Trophoblast cell (in vitro differentiated cells and primary cell): ENCODE results near the gene FHDC1.

Experiments used
- DNase-seq, 2 donors: peaks; one replicate each; pipeline ENCODE4 v3.0.0-alpha.2; 2016
- H2AFZ ChIP-seq: 2 replicates; pipeline ENCODE4 v1.6.1; 2013; ENCODE audit warnings: low read length, moderate library complexity, mild to moderate bottlenecking; ENCODE audit not compliant: insufficient read depth, poor library complexity
- H2AK5ac ChIP-seq: 2 replicates; pipeline ENCODE4 v1.6.1; 2013; ENCODE audit warnings: mild to moderate bottlenecking, low read length
- H2BK120ac ChIP-seq: 2 replicates; pipeline ENCODE4 v1.6.1; 2013; ENCODE audit warnings: low read length, mild to moderate bottlenecking, moderate library complexity; ENCODE audit not compliant: insufficient read depth, poor library complexity
- H2BK12ac ChIP-seq: 2 replicates; pipeline ENCODE4 v1.6.1; 2013; ENCODE audit warnings: mild to moderate bottlenecking, low read length, moderate library complexity
- H2BK5ac ChIP-seq: 2 replicates; pipeline ENCODE4 v1.6.1; 2013; ENCODE audit warnings: low read length, low read depth, moderate library complexity, mild to moderate bottlenecking; ENCODE audit not compliant: poor library complexity
- H3K14ac ChIP-seq: 2 replicates; pipeline ENCODE4 v1.6.1; 2013; ENCODE audit warnings: mild to moderate bottlenecking, low read length
- H3K18ac ChIP-seq: 2 replicates; pipeline ENCODE4 v1.6.1; 2013; ENCODE audit warnings: mild to moderate bottlenecking, low read length
- H3K23ac ChIP-seq: 2 replicates; pipeline ENCODE4 v1.6.1; 2013; ENCODE audit warnings: low read length
- H3K27ac ChIP-seq: 2 replicates; pipeline ENCODE4 v1.5.1; 2013; ENCODE audit warnings: low read depth, mild to moderate bottlenecking, inconsistent platforms, low read length, moderate library complexity
- H3K27me3 ChIP-seq: 2 replicates; pipeline ENCODE4 v1.6.1; 2013; ENCODE audit warnings: inconsistent platforms, mild to moderate bottlenecking, low read length, moderate library complexity; ENCODE audit not compliant: insufficient read depth
- H3K36me3 ChIP-seq, 2 experiments: 1 replicate in 1 of 2; 2 replicates in 1 of 2; pipeline ENCODE4 v1.6.1; 2013; ENCODE audit warnings: low read length in 2 of 2, mild to moderate bottlenecking in 2 of 2, moderate library complexity in 1 of 2; ENCODE audit not compliant: insufficient read depth in 2 of 2, control insufficient read depth in 1 of 2
- H3K4ac ChIP-seq: 2 replicates; pipeline ENCODE4 v1.6.1; 2013; ENCODE audit warnings: low read depth, mild to moderate bottlenecking, low read length, moderate library complexity
- H3K4me1 ChIP-seq, 2 experiments: 1 replicate in 1 of 2; 2 replicates in 1 of 2; pipeline ENCODE4 v1.6.1; 2013; ENCODE audit warnings: low read length in 2 of 2, mild to moderate bottlenecking in 2 of 2, moderate library complexity in 1 of 2; ENCODE audit not compliant: insufficient read depth in 2 of 2, control insufficient read depth in 1 of 2
- H3K4me2 ChIP-seq: 2 replicates; pipeline ENCODE4 v1.6.1; 2013; ENCODE audit warnings: inconsistent platforms, mild to moderate bottlenecking, low read length, moderate library complexity
- H3K4me3 ChIP-seq: 2 replicates; pipeline ENCODE4 v1.5.1; 2013; ENCODE audit warnings: mild to moderate bottlenecking, low read depth, low read length, inconsistent platforms
- H3K79me1 ChIP-seq: one replicate; pipeline ENCODE4 v1.6.1; 2013; ENCODE audit warnings: low read length
- H3K79me2 ChIP-seq: 2 replicates; pipeline ENCODE4 v1.6.1; 2013; ENCODE audit warnings: low read length, mild to moderate bottlenecking; ENCODE audit not compliant: control insufficient read depth, insufficient read depth, poor library complexity
- H3K9ac ChIP-seq: 2 replicates; pipeline ENCODE4 v1.6.1; 2013; ENCODE audit warnings: mild to moderate bottlenecking, low read length
- H3K9me3 ChIP-seq: 2 replicates; pipeline ENCODE4 v1.6.1; 2013; ENCODE audit warnings: low read depth, mild to moderate bottlenecking, control low read depth, inconsistent platforms, low read length; ENCODE audit not compliant: insufficient read depth
- H4K12ac ChIP-seq: 2 replicates; pipeline ENCODE4 v1.6.1; 2013; ENCODE audit warnings: low read depth, mild to moderate bottlenecking, low read length, moderate library complexity
- H4K8ac ChIP-seq: 2 replicates; pipeline ENCODE4 v1.6.1; 2013; ENCODE audit warnings: low read depth, mild to moderate bottlenecking, low read length, moderate library complexity
- H4K91ac ChIP-seq: one replicate; pipeline ENCODE4 v1.6.1; 2013; ENCODE audit warnings: low read depth, mild to moderate bottlenecking, low read length, moderate library complexity
- WGBS: extraction: QIAGEN DNeasy Blood & Tissue Kit; methylation state at CpG from one replicate; pipeline ENCODE4 v1.1.7; 2013; ENCODE audit warnings: missing lambda C conversion rate; ENCODE audit not compliant: insufficient read length, insufficient coverage; ENCODE audit errors: extremely low coverage; 5-methylcytosine and 5-hydroxymethylcytosine counted together

FHDC1 gene

GRCh38 chr4:152942346-152942745, 6.2 kb downstream of the FHDC1 start:
- Histone ChIP-seq H4K8ac (no peak overlapping the region), H2BK120ac (no peak overlapping the region), H3K9ac (no peak overlapping the region), H3K23ac (no peak overlapping the region), H3K4ac (no peak overlapping the region), H3K9me3 (no peaks in the 10 kb centered on the region), H3K79me2 (peaks cover 9% of the 10 kb centered on the region), H3K4me2 (no peak overlapping the region), H2BK12ac (no peak overlapping the region), H2BK5ac (no peak overlapping the region), H3K18ac (no peak overlapping the region), H4K12ac (no peak overlapping the region), H4K91ac (no peak overlapping the region), H3K27me3 (no peaks in the 10 kb centered on the region), H2AFZ (no peak overlapping the region), H3K79me1 (peaks cover 14% of the 10 kb centered on the region), H3K27ac (no peak overlapping the region), H3K4me3 (no peak overlapping the region), H3K14ac (no peak overlapping the region), H3K4me1 (peaks cover 0 to 4% of the 10 kb centered on the region in 2 experiments), H3K36me3 (peaks cover 0 to 5% of the 10 kb centered on the region in 2 experiments), H2AK5ac (no peak overlapping the region)
- DNase-seq, result no peak
- no CpG with 5 or more reads among the region's 2 CpGs for WGBS

DNA sequence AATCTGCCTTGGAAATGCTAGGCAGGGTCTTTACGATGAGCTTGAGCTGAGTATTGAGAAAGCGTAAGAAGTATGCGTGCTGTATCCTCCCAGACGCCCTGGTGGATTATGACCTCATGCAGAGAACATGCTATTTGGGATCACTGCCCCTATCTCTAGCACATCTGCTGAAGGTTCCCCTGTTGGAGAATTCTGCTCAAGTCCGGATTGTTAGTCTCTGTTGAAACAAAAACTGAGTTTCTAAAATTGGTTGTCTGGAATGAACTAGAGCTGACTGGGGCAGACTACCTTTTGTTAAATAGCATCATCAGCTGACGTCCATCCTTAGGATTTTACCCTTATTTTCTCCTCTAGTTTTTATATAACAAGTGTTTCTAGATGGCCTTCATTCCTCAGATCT, 7.5 kb downstream of the FHDC1 start:
- H3K9ac ChIP-seq, result no peak overlapping the region
- no peak overlapping the region for H2AK5ac ChIP-seq
- H2BK12ac ChIP-seq, result no peak overlapping the region
- peak overlapping the region; percentile 73 for H3K27ac ChIP-seq
- peaks cover 0 to 4% of the 10 kb centered on the region in 2 experiments for H3K4me1 ChIP-seq
- H4K91ac ChIP-seq, result no peak overlapping the region
- H3K27me3 ChIP-seq, result no peaks in the 10 kb centered on the region
- H2BK5ac ChIP-seq, result no peak overlapping the region
- peaks cover 5% of the 10 kb centered on the region for H3K79me2 ChIP-seq
- no CpG with 5 or more reads among the region's 6 CpGs for WGBS
- no peak overlapping the region for H3K4me3 ChIP-seq
- H2AFZ ChIP-seq, result no peak overlapping the region
- H3K9me3 ChIP-seq, result no peaks in the 10 kb centered on the region
- no peak overlapping the region for H4K8ac ChIP-seq
- peak overlapping the region; percentile 4 for H3K4me2 ChIP-seq
- no peak overlapping the region for H3K23ac ChIP-seq
- H3K4ac ChIP-seq, result no peak overlapping the region
- no peak overlapping the region for H3K14ac ChIP-seq
- H3K18ac ChIP-seq, result no peak overlapping the region
- H3K36me3 ChIP-seq, result peaks cover 0 to 5% of the 10 kb centered on the region in 2 experiments
- DNase-seq, result peak; percentile 91 to 97
- H4K12ac ChIP-seq, result no peak overlapping the region
- peaks cover 5% of the 10 kb centered on the region for H3K79me1 ChIP-seq
- H2BK120ac ChIP-seq, result no peak overlapping the region

DNA sequence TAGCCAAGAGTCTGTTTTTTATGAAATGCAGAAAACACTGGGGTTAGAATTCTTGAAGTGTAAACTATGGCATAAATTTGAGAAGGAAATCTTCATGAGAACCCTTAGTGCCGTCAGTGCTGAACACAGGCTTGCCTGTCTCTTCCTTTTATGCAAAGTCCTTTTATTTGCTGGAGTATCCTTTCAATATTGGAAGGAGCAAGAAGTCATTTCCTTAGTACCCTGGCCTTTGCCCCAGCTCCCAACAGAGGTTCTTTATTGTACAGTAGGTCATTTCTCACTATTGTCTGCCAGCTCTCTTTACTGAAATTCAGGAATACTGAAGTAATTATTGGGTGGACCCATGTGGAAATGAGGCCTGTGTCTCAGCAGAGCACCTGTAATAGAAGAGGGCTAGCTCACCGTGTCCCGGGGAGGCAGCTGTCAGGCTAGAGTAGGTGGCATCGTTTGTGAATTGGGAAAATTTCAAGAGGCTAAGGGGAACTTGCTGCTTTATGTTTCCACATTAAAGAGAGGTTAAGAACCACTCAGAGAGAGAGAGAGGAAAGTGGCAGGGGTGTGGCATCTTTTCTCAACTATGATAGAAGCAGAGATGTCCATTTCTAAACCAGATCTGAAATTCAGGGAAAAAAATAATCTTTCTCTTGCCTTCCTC, 8.7 kb downstream of the FHDC1 start:
- Histone ChIP-seq H3K14ac (no peak overlapping the region), H4K91ac (no peak overlapping the region), H2BK12ac (no peak overlapping the region), H3K27me3 (no peaks in the 10 kb centered on the region), H3K23ac (no peak overlapping the region), H3K36me3 (peaks cover 2 to 9% of the 10 kb centered on the region in 2 experiments), H3K4me1 (peaks cover 0 to 4% of the 10 kb centered on the region in 2 experiments), H3K79me2 (peaks cover 3% of the 10 kb centered on the region), H2AFZ (no peak overlapping the region), H2BK5ac (no peak overlapping the region), H3K18ac (no peak overlapping the region), H3K9me3 (no peaks in the 10 kb centered on the region), H2AK5ac (no peak overlapping the region), H3K4me3 (no peak overlapping the region), H3K9ac (no peak overlapping the region), H3K4me2 (no peak overlapping the region), H2BK120ac (no peak overlapping the region), H4K12ac (no peak overlapping the region), H3K4ac (no peak overlapping the region), H3K27ac (peak overlapping the region; percentile 28), H3K79me1 (peaks cover 5% of the 10 kb centered on the region), H4K8ac (no peak overlapping the region)
- no CpG with 5 or more reads among the region's 4 CpGs for WGBS
- no peak for DNase-seq

DNA sequence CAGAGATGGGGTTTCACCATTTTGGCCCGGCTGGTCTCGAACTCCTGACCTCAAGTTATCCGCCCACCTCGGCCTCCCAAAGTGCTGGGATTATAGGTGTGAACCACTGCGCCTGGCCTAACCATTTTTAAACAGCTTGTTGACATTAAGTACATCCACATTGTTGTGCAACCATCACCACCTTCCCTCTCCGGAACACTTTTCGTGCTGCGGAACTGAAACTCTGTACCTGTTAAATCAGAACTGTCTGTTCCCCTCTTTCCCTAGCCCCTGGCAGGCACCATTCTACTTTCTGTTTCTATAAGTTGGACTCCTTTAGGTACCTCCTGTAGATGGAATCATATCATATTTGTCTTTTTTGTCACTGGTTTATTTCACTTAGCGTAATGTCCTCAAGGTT, 9.5 kb downstream of the FHDC1 start:
- H3K4me2 ChIP-seq, result no peak overlapping the region
- H3K79me2 ChIP-seq, result peaks cover 2% of the 10 kb centered on the region
- no peak overlapping the region for H4K91ac ChIP-seq
- H3K4me1 ChIP-seq, result peaks cover 0 to 4% of the 10 kb centered on the region in 2 experiments
- H3K36me3 ChIP-seq, result peaks cover 5 to 15% of the 10 kb centered on the region in 2 experiments
- H3K9ac ChIP-seq, result no peak overlapping the region
- no peaks in the 10 kb centered on the region for H3K27me3 ChIP-seq
- H3K23ac ChIP-seq, result no peak overlapping the region
- H4K8ac ChIP-seq, result no peak overlapping the region
- H3K4me3 ChIP-seq, result no peak overlapping the region
- no peak overlapping the region for H4K12ac ChIP-seq
- H3K4ac ChIP-seq, result no peak overlapping the region
- no peak overlapping the region for H3K18ac ChIP-seq
- H2AK5ac ChIP-seq, result no peak overlapping the region
- H2AFZ ChIP-seq, result no peak overlapping the region
- H3K27ac ChIP-seq, result no peak overlapping the region
- DNase-seq, result no peak
- WGBS, result no CpG with 5 or more reads among the region's 9 CpGs
- no peak overlapping the region for H2BK5ac ChIP-seq
- no peak overlapping the region for H3K14ac ChIP-seq
- H3K9me3 ChIP-seq, result no peaks in the 10 kb centered on the region
- H3K79me1 ChIP-seq, result peaks cover 5% of the 10 kb centered on the region
- no peak overlapping the region for H2BK120ac ChIP-seq
- no peak overlapping the region for H2BK12ac ChIP-seq
